LNCaP clone FGC (cell line): Measurements from ENCODE around the gene OLR1.

Experiments
- DNase-seq: peaks from one replicate; pipeline ENCODE4 v3.0.0-alpha.2; 2011; ENCODE audit warnings: low read depth
- H3K4me3 ChIP-seq: 2 replicates; pipeline ENCODE4 v1.5.1; 2011; ENCODE audit warnings: mild to moderate bottlenecking, low read depth, low read length, control low read depth
- TF ChIP-seq, protein P1 (sequence below): IDR thresholded peaks from 2 replicates; pipeline ENCODE4 v1.5.1; 2012; ENCODE audit warnings: mild to moderate bottlenecking; ENCODE audit not compliant: control insufficient read depth, insufficient read depth; ENCODE audit errors: extremely low read depth

The OLR1 gene

DNA sequence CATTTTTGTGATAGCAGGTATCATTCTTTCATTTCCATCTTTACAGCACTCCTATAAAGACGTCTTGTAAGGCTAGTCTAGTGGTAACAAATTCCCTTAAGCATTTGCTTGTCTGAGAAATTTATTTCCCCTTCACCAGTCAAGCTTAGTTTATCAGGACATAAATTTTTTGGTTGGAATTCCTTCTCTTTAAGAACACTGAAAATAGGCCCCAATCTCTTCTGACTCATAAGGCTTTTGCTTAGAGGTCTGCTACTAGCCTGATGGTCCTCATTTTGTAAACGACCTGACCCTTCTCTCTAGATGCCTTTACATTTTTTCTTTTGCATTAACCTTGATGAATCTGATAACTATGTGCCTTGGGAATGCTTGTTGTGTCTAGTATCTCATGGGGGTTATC is 20.3 kb downstream of the OLR1 start:
- H3K4me3 ChIP-seq, result no peak overlapping the region
- DNase-seq, result no peak

DNA sequence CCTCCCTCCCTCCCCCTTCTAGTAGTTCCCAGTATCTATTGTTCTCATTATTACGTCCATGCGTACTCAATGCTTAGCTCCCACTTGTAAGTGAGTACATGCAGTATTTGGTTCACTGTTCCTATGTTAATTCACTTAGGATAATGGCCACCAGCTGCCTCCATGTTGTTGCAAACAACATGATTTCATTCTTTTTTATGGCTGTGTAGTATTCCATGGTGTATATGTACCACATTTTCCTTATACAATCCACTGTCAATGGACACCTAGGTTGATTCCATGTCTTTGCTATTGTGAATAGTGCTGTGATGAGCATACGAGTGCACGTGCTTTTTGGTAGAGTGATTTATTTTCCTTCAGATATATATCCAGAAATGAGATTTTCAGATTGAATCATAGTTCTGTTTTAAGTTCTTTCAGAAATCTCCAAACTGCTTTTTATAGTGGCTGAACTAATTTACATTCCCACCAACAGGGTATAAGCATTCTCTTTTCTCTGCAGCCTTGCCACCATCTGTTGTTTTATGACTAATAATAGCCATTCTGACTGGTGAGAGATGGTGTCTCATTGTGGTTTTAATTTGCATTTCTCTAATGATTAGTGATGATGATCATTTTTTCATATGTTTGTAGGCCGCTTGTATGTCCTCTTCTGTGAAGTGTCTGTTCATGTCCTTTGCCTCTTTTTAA is 24.1 kb downstream of the OLR1 start:
- TF ChIP-seq, protein P1, sequence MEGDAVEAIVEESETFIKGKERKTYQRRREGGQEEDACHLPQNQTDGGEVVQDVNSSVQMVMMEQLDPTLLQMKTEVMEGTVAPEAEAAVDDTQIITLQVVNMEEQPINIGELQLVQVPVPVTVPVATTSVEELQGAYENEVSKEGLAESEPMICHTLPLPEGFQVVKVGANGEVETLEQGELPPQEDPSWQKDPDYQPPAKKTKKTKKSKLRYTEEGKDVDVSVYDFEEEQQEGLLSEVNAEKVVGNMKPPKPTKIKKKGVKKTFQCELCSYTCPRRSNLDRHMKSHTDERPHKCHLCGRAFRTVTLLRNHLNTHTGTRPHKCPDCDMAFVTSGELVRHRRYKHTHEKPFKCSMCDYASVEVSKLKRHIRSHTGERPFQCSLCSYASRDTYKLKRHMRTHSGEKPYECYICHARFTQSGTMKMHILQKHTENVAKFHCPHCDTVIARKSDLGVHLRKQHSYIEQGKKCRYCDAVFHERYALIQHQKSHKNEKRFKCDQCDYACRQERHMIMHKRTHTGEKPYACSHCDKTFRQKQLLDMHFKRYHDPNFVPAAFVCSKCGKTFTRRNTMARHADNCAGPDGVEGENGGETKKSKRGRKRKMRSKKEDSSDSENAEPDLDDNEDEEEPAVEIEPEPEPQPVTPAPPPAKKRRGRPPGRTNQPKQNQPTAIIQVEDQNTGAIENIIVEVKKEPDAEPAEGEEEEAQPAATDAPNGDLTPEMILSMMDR, result no peak
- no peak for DNase-seq
- no peak overlapping the region for H3K4me3 ChIP-seq

More for the DNA sequence above, 20.3 kb downstream of the OLR1 start:
- TF ChIP-seq, protein P1, result no peak

- DNase-seq, result no peak
- no peak overlapping the region for H3K4me3 ChIP-seq
- TF ChIP-seq, protein P1, result no peak
Observed at GRCh38 chr12:10142976-10143589, 28.8 kb downstream of the OLR1 start.

- TF ChIP-seq, protein P1, result peak; percentile 81
- H3K4me3 ChIP-seq, result no peak overlapping the region
- DNase-seq, result peak; percentile 43
Observed at GRCh38 chr12:10140001-10140400, 31.9 kb downstream of the OLR1 start.

GRCh38 chr12:10136637-10137205 is 35.2 kb downstream of the OLR1 start:
- DNase-seq, result no peak
- H3K4me3 ChIP-seq, result no peak overlapping the region
- TF ChIP-seq, protein P1, result no peak

DNA sequence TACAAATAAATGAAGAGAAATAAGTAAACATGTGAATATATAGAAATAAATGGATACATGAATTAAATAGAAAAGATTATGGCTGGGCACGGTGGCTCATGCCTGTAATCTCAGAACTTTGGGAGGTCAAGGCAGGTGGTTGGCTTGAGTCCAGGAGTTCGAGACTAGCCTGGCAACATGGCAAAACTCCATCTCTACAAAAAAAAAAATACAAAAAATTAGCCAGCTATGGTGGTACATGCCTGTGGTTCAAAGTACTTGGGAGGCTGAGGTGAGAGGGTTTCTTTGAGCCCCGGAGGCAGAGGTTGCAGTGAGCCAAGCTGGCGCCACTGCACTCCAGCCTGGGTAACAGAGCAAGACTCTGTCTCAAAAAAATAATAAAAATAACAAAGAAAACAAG is 36.8 kb downstream of the OLR1 start:
- H3K4me3 ChIP-seq, result no peak overlapping the region
- no peak for DNase-seq
- TF ChIP-seq, protein P1, result no peak

- no peak overlapping the region for H3K4me3 ChIP-seq
- no peak for DNase-seq
- TF ChIP-seq, protein P1, result no peak
Observed at GRCh38 chr12:10132850-10133370, 39.0 kb downstream of the OLR1 start.
